ENCODE results near the gene PRKCA. TPM values are rescaled to one million over a fixed set of nuclear protein-coding genes. Genes with fewer than 3 reads are reported as not detected.
A peak's percentile ranks its signal among the peaks of the same experiment; 100 is the strongest.

PRKCA gene
- total and polyA plus RNA-seq, 2 of the 13 experiments (the other 11 are each of a cell fraction or from before 2014, with no cell fraction given) = 18.5 to 21.5 TPM

DNA sequence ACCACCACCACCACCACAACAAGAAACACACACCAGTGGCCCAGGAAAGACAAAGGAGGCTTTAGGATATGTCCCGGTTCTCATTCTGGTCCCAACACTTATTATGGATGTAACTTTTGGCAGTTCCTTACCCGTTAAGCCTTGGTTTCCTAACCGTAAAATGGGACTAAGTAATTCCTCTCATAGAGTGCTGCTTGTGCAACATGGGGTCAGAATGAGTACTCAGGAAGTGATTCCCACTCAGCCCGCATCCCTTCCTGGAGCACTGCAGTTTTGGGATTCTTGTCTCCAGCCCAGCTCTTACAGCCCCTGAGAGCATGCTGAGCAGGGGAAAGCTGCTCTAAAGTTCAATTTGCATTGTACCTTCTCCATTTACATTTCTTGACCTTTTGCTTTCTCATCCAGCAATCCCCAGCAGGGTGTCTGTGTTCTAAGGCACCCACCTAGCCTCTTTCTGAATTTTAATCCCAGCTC lies 262.6 kb downstream of the PRKCA start (continued):
- TF ChIP-seq ZNF781 (CRISPR knock-in tag; IDR thresholded peaks at IDR 0.05; ENCODE audit: borderline replicate concordance, not compliant biosample characterization) (no peak), ZNF607 (CRISPR knock-in tag; IDR thresholded peaks at IDR 0.05; ENCODE audit: borderline replicate concordance) (no peak), MAFG (CRISPR knock-in tag; IDR thresholded peaks at IDR 0.05) (no peak), RARA (CRISPR knock-in tag; IDR thresholded peaks at IDR 0.05) (0 out of 2 replicates have a peak, but pooled peaks have one; percentile 36), LCORL (IDR thresholded peaks at IDR 0.05) (no peak), LCORL (CRISPR knock-in tag; IDR thresholded peaks at IDR 0.05) (peak; percentile 19; the same call in 1 of the 2 replicates)
- TF ChIP-seq, protein P1, sequence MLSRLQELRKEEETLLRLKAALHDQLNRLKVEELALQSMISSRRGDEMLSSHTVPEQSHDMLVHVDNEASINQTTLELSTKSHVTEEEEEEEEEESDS (CRISPR knock-in tag; IDR thresholded peaks at IDR 0.05; ENCODE audit: borderline replicate concordance) = no peak

DNA sequence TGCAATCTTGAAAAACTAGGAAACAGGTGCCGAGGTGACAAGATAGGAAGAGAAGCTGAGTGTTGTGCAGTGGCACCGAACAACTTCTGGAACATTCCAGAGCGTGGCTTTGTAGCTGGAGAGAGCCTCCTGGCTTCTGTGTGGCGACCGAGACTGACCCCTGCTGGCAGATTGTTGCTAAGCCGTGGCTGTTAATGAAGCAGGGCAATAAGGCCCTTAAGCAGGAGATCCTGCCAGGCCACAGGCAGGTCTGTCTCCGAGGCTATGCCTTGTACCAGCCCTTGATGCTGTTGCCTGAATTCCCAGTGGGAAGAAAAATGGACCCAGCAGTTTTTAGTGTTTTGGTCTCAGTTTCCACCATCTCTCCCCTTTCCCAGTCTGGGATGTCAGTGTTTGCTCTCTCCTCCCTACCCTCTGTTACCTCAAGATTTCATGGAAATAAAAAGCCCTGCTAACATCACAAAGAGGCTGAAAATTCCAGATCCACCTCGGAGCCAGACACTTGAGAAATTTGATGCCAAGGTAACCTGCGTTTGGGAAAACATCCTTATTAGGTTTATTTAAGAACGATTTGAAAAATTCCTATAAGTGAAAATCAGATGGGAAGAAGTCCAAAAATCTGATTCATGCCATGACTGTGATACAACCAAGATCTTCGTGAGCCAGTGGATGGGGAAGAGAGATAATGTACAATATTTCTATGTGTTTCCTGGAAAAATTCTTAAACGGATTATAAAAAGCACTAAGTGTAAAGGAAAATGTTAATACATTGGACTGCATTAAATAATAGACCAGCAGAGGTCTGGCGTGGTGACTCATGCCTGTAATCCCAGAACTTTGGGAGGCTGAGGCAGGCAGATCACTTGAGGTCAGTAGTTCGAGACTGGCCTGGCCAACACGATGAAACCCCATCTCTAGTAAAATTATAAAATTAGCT lies 265.1 kb downstream of the PRKCA start:
- H3K4me3 ChIP-seq (replicated peaks in 1 of 3; ENCODE audit: insufficient read depth in 1 of 3, low read depth in 2 of 3, low read length in 3 of 3) = no peak overlapping the region
- POLR2A ChIA-PET = interaction anchor here (0.7 to 0.9 kb wide), 2 partner anchors 264 to 338 kb away, joined by 3 read pairs; partner anchors contain the start of gene APOH
- H3K9ac ChIP-seq (ENCODE audit: insufficient read depth, low read depth, low read length) = no peak overlapping the region
- whole genome bisulfite sequencing (ENCODE audit: low lambda C conversion rate) = 86% methylated on average over 11 of the region's 15 CpGs
- H3K36me3 ChIP-seq (replicated peaks in 1 of 2; ENCODE audit: control insufficient read depth in 1 of 2, insufficient read depth in 2 of 2, low read length in 2 of 2) = no peaks in the 10 kb centered on the region; a peak in 1 of 5 replicates
- FAIRE-seq = peak; percentile 82
- H3K79me2 ChIP-seq (ENCODE audit: insufficient read depth, low read length) = peaks cover 3% of the 10 kb centered on the region
- no peaks in the 10 kb centered on the region for H4K20me1 ChIP-seq (ENCODE audit: insufficient read depth, low read length)
- TSS peak; percentile 8 for BruUV-seq (replicated peaks)
- intact Hi-C loops (cut with micrococcal nuclease; ENCODE audit: unreplicated experiment) (loop anchor here (1.0 kb wide), 2 partner anchors 312 to 367 kb away; no protein-coding TSS in a partner anchor), in situ Hi-C loops (cut with HindIII; ENCODE audit: extremely low pct_ligation_motif_present, low pct_unique_long_range_greater_than_20kb) (loop anchor here (5.0 kb wide), 2 partner anchors 310 to 365 kb away; no protein-coding TSS in a partner anchor)
- ATAC-seq = peak; percentile 96
- H2AFZ ChIP-seq (ENCODE audit: low read length) = no peak overlapping the region
- no peaks in the 10 kb centered on the region for H3K9me3 ChIP-seq (ENCODE audit: low read length)
- H3K27ac ChIP-seq (ENCODE audit: extremely low read length, insufficient read depth, low read length) = no peak overlapping the region
- CTCF ChIA-PET (ENCODE audit: low intra/inter-chr PET ratio, low total read pairs) = interaction anchor here (0.7 to 3.2 kb wide), 6 partner anchors 127 to 367 kb away, joined by 3 to 33 read pairs (median 4); no protein-coding TSS in a partner anchor
- H3K27me3 ChIP-seq (ENCODE audit: control insufficient read depth in 1 of 2, insufficient read depth in 2 of 2, low read length in 2 of 2) = no peaks in the 10 kb centered on the region
- no peak overlapping the region for H3K4me2 ChIP-seq (ENCODE audit: low read depth, low read length)
- H3K4me1 ChIP-seq (ENCODE audit: insufficient read depth, low read length) = peaks cover 15% of the 10 kb centered on the region
- DNase-seq (ENCODE audit: low spot score) = peak; percentile 73
- no peak for TF ChIP-seq ZKSCAN1 (IDR thresholded peaks at IDR 0.05; ENCODE audit: low read length)
- TF ChIP-seq TBX3 (IDR thresholded peaks at IDR 0.05; ENCODE audit: borderline replicate concordance) = no peak
- TF ChIP-seq, protein P2, sequence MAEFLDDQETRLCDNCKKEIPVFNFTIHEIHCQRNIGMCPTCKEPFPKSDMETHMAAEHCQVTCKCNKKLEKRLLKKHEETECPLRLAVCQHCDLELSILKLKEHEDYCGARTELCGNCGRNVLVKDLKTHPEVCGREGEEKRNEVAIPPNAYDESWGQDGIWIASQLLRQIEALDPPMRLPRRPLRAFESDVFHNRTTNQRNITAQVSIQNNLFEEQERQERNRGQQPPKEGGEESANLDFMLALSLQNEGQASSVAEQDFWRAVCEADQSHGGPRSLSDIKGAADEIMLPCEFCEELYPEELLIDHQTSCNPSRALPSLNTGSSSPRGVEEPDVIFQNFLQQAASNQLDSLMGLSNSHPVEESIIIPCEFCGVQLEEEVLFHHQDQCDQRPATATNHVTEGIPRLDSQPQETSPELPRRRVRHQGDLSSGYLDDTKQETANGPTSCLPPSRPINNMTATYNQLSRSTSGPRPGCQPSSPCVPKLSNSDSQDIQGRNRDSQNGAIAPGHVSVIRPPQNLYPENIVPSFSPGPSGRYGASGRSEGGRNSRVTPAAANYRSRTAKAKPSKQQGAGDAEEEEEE (CRISPR knock-in tag; IDR thresholded peaks at IDR 0.05; ENCODE audit: borderline replicate concordance) = no peak
- no peak for TF ChIP-seq ZSCAN30 (CRISPR knock-in tag; IDR thresholded peaks at IDR 0.05)
- no peak for TF ChIP-seq ZNF468 (CRISPR knock-in tag; IDR thresholded peaks at IDR 0.05)
- TF ChIP-seq, protein P3, sequence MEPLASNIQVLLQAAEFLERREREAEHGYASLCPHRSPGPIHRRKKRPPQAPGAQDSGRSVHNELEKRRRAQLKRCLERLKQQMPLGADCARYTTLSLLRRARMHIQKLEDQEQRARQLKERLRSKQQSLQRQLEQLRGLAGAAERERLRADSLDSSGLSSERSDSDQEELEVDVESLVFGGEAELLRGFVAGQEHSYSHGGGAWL (CRISPR knock-in tag; IDR thresholded peaks at IDR 0.05) = peak; percentile 62; the same call in 1 of the 2 replicates
- TF ChIP-seq SRSF9 (IDR thresholded peaks at IDR 0.05; ENCODE audit: borderline replicate concordance, insufficient read depth, low read depth, low read length, poor library complexity, severe bottlenecking) = no peak
- no peak for TF ChIP-seq MAFF (IDR thresholded peaks at IDR 0.05; ENCODE audit: low read depth, low read length)
- TF ChIP-seq CBX1 (IDR thresholded peaks at IDR 0.05; ENCODE audit: low read depth) = no peak
- no peak for TF ChIP-seq NCOR1 (IDR thresholded peaks at IDR 0.05; ENCODE audit: borderline replicate concordance, low read length)
- no peak for TF ChIP-seq PHF21A (CRISPR knock-in tag; IDR thresholded peaks at IDR 0.05)
- no peak for TF ChIP-seq ZNF550 (CRISPR knock-in tag; IDR thresholded peaks at IDR 0.05; ENCODE audit: borderline replicate concordance)
- peak; percentile 29 for TF ChIP-seq IKZF4 (CRISPR knock-in tag; IDR thresholded peaks at IDR 0.05; ENCODE audit: borderline replicate concordance, low read depth, not compliant biosample characterization)

Data from HepG2 (cell line).